Measurements from ENCODE around the gene FCHO1.

GRCh38 chr19:17761148-17761547 lies 9.9 kb downstream of the FCHO1 start:
- TF ChIP-seq CTCF (IDR thresholded peaks at IDR 0.05) (no peak), EP300 (IDR thresholded peaks at IDR 0.05) (no peak)

All from tibial nerve (tissue), 4 donors.